ENCODE measurements around the gene BTBD18.

BTBD18 gene, protein sequence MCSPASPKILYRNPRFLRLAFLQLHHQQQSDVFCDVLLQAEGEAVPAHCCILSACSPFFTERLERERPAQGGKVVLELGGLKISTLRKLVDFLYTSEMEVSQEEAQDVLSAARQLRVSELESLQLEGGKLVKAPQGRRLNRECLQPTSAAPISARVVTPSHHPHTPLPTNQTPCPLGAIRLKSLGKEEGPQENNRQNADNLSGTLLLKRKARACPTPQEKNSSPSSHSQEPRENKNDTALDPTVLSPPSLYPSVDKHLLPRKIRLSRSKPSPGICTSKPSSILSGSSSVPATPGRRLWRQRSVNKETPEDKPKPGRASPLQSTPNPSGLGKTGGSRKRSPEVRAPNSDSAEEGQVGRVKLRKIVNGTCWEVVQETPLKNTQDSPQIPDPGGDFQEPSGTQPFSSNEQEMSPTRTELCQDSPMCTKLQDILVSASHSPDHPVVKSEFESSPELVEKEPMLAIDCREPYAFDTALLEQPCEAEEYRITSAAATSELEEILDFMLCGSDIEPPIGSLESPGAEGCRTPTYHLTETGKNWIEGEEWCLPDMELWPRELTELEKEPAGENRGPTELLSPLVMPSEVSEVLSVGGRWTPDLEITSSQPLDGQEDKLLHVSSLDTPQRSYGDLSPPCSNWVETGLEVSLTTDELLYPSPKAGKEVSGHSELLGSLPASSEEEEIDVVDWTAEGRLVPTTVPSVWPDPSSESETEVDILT

DNA sequence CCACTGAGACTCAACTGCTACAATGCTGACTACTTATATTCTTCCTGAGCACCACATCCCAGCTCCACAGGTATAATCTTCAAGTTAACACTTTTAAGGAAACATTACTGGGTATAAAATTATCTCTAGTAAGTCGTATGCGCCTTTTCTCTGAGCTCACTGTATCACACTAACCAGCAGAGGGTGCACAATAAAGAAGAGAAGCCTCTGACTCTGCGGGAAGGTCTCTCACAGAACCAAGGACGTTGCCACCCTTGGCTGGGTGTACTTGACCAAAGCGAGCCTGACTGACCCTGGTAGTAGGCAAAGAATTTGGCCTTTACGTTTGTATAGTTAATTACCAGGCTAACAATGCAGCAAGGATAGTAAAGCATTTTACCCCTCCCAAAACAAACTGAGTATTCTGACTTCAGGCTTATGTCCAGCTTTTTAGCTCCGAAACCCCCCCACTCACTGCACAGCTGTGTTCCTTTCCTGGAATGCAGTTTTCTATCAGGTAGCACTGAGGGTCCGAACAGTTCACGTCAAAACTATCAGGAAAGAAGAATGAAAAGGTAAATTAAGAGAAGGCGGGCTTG is at the start of gene BTBD18:
BTBD18 (minus strand) TSS at position 144 of the 578 bp plus-strand sequence. CDS start 631 bp downstream, outside the sequence.
- no peak for DNase-seq

DNA sequence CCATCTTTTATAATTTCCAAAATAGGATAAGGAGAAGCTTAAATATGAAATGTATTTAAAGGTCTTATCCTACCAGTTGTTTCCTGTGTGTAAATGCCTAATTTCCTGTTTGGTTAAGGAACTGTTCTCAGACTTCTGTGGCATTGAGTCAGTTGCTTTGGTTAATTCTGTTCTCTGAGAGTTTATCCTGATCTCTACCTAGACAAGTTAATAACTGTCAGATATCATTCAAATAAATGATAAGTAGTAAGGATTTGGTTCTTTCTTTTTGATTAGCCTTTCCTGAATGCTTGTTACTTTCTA is 49.5 kb upstream of the BTBD18 start:
- no peak for DNase-seq

DNA sequence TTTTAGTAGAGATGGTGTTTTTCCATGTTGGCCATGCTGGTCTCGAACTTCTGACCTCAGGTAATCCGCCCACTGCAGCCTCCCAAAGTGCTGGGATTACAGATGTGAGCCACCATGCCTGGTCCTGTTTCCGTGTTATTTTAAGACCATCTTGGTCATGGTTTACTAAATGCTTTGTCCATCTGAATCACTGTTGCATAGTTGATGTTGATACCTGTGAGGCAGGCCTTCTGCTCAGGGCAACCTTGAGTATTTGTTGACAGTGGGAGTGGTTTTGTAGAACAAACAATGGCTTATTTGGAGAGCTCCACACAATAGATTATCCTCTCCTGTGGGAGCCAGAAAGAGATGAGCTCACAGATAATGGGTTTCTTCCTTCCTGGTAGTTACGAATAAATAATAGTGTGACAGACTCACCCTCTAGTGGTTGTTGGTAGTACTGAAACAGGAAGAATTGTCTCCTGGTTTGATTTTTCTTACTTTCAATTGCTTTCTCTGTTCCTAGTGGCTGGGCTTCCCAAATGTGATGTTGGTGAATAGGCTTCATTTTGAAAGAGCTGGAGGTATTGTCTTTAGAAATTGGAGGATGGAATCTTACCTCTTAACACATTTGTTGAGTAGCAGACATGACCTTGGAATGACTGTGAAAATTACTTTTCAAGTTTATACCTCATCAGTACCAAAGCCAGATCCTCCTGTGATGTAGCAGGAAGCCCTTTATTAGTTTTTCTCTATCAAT is 49.0 kb upstream of the BTBD18 start:
- peak; percentile 84 for DNase-seq

DNA sequence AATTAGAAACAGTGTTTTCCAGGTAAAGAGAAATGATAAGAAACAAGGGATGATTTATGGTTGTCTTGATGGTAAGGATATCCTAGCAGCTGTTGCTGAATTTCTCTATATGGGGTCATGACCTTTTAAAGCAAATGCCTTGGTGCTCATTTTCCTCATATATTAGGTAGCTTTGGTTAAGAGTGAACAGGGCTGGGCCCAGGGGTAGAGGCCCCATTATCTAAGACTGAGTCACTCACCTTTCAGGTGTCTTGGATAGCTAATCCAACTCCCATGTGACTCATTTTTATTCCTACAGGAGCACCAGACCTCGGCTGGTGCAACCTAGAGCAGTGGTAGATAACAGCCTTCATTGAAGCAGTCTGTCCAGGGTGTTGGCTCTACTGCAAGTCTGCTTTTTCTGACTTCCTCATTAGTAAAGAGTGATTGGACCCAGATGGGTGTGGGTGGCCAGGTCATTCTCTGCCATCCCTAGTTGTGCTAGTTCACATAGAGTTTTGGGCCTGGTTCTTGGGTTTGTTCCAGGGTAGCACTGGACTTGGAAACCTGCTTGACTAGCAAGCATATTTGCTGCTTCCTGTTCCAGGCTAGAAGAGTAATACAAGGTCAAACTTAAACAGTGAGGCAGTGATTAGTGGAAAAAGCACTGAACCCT is 47.4 kb upstream of the BTBD18 start:
- no peak for DNase-seq

DNA sequence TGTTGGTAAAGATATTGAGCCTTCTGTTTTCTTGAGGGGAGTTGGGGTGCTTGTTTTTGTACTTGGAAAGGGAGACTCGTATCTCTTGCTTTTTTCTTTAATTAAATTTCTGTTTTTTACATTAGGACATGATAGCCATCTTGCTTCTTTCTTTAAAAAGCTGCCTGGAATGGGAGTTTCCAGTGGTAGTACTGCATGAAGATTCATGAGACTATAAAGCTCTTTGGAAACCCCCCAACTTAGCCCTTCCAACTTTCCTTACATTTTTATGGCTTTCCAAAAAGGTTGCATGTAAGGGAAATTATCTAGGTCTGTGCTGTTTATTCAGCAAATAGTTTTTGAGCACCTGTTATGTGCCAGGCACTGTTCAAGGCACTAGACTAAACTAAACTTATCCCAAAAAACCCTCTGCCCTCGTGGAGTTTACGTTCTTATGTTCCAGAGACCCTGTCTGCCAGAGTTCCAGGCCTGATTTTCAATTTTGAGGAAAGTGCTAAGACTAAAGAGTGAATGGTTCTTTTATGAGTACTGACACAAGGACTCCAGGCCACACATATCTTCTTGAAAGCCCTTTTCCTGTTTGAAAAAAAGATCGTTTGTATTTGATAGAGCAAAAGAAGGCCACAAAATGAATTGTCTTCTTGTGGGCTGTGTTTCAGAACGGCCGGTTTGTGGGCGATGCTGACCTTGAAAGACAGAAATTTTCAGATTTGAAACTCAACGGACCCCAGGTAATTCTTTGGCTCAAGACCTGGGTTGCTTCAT is 41.9 kb upstream of the BTBD18 start:
- DNase-seq, result no peak

- no peak for DNase-seq
Measured at GRCh38 chr11:57792870-57793269, 41.3 kb upstream of the BTBD18 start.

- DNase-seq, result no peak
Measured at GRCh38 chr11:57792060-57792541, 40.5 kb upstream of the BTBD18 start.

- DNase-seq, result no peak
Measured at GRCh38 chr11:57791321-57792059, 39.9 kb upstream of the BTBD18 start.

GRCh38 chr11:57788703-57789088 is 37.1 kb upstream of the BTBD18 start:
- no peak for DNase-seq

GRCh38 chr11:57787920-57788702 is 36.5 kb upstream of the BTBD18 start:
- no peak for DNase-seq

DNA sequence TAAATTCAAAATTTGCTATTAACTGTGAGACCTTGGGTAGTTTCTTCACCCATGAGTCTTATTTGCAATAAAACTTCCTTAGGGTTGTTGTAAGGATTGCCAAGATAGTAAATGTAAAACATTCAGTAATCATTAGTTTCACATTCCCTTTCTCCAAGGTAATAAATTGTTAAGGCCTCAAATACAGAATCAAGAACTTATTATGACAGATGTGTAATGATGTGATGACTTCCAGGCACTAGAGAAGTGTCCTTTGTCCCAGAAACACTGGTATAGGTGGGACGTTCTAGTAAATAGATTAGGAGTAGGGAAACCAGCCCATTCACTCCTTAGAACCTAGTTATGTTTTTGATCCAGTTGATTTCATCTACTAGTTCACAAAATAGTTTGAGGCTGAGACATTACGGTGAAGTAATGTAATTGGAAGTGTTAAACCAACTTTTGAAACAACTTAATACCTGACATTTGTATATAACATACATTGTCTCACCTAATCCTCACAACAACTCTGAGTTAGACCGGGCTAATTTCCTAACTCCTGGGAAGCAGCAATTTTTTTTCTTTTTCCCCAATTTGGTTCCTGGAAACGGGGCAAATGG is 35.5 kb upstream of the BTBD18 start:
- DNase-seq, result no peak

GRCh38 chr11:57786436-57786835 is 34.8 kb upstream of the BTBD18 start:
- no peak for DNase-seq

GRCh38 chr11:57785072-57785471 is 33.5 kb upstream of the BTBD18 start:
- DNase-seq, result no peak

DNA sequence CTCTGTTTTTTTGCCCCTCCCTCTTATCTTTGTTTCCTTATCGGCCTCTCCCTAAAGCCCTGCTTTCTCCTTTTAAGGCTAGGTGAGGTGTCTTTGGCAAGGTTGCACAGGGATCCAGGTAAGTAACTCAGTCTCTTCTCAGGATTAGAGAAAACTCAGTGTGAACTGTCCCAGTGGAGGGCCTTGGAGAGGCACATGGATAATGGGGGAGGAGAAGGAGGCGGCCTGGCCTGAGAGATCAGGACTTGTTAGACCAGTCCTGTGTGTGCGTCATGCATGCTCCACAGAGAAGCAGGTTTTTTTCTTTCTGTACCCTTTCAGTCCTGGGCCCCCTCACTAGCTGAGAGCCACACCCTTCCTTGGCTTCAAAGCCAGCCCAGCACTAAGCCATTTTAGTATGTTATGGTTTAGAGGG is 29.9 kb upstream of the BTBD18 start:
- DNase-seq, result no peak

DNA sequence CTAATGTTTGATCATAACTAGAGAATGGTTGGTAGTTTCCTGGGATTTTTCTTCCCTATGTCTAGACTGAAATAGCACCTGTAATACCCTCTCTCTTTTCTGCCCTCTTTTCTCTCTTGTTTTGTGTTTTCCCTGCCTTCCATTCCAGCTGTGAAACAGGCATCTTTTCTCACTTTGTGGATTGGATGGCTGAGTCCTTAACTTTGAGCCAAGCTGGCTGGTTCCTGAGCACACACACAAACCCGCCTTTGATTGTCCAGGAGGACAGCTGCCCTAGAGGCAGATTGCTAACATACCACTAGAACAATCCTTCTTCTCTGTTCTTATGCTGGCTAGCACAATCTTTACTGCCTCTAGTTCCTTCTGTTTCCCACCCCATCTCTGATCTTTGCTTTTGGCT is 27.7 kb upstream of the BTBD18 start:
- DNase-seq, result no peak

DNA sequence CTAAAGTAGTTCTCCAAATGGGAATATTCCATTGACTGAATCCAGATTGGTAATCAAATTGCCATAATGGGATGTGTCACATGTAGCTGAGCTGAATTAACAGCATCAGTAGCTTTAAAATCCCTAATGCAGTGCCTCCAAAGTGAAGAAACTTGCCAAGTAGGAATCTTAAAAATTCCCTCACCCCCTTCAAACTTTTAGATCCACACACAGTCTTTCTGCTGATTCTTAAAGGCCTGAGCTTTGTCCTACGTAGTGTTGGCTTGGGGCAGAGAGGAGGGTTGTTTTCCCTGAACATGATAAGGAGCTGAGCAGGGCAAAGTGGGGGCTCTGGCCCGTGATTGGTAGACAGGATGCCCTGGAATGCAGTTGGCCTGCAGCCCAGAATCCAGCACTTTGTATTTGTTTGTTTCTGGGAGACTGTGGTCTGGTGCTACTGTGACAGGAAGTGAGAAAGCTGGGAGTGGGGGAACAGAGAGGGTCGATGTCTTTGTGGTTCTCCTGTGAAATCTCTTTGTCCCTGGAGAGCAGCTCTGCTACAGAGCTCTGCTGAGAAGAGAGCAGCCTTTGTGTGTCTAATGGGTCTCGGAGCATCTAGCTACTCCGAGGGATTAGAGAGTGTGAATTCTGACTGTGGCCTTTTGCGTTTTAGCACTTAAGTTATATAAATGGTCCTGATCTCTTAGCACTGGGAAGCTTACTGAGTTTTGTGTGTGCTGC is 26.9 kb upstream of the BTBD18 start:
- no peak for DNase-seq

GRCh38 chr11:57777969-57778317 is 26.3 kb upstream of the BTBD18 start:
- no peak for DNase-seq

DNA sequence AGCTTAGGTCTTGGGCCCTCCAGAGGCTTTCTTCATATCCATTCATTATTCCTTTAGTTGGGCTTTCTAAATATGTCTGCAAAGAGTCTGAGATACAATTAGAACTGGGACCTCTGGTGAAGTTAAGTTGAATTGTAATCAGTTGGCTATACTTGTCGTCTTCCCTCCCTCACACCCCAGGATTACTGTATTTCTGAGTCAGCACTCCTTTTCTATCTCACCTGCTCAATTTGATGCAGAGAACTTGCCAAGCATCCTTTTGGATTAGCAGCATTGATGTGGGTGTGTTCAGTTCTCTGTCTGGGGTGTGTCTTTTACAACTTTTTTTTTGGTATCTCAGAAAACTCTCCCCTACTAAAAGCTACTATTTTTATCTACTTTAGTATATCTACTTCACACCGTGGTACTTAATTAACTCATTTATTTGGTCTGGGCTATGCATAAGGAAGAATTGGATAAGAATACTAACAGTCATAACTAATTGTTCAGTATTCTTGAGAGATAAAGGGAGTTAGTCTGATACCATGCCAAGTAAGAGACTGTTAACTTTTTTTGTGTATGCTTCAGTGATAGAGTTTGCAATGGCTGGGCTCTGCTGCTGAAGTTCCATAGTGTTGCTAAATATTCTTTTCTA is 25.1 kb upstream of the BTBD18 start:
- DNase-seq, result no peak

- DNase-seq, result no peak
Measured at GRCh38 chr11:57776031-57776521, 24.5 kb upstream of the BTBD18 start.

Measured in NCI-H1436 treated with DMSO at 0.1 percent for 48 hours (cell line).